ENCODE data around the gene NDUFA6.
"Not testable (repeated sequence)": the region's sequence is repeated elsewhere in the genome, so short reads cannot be mapped to it uniquely, and the experiment has no call there.

Gene NDUFA6

GRCh38 chr22:42111798-42112197 lies 21.2 kb upstream of the NDUFA6 start:
- H3K27ac ChIP-seq = no peak overlapping the region
- no peak overlapping the region for H3K4me3 ChIP-seq (ENCODE audit: low read depth in 1 of 2, low read length in 1 of 2)
- H3K27me3 ChIP-seq = no peaks in the 10 kb centered on the region
- peaks cover 8% of the 10 kb centered on the region for H3K9me3 ChIP-seq
- H3K36me3 ChIP-seq = no peaks in the 10 kb centered on the region
- H3K4me1 ChIP-seq (ENCODE audit: control insufficient read depth in 1 of 2, insufficient read depth in 1 of 2, low read depth in 1 of 2, low read length in 1 of 2) = no peaks in the 10 kb centered on the region
- TF ChIP-seq CTCF (IDR thresholded peaks at IDR 0.05) = no peak

GRCh38 chr22:42108848-42109247 lies 18.3 kb upstream of the NDUFA6 start:
- Histone ChIP-seq H3K36me3 (no peaks in the 10 kb centered on the region), H3K27me3 (no peaks in the 10 kb centered on the region), H3K27ac (no peak overlapping the region), H3K4me1 (ENCODE audit: control insufficient read depth in 1 of 2, insufficient read depth in 1 of 2, low read depth in 1 of 2, low read length in 1 of 2) (no peaks in the 10 kb centered on the region), H3K9me3 (peaks cover 16% of the 10 kb centered on the region), H3K4me3 (ENCODE audit: low read depth in 1 of 2, low read length in 1 of 2) (no peak overlapping the region)
- TF ChIP-seq CTCF (IDR thresholded peaks at IDR 0.05) = no peak

GRCh38 chr22:42104332-42104860 lies 13.8 kb upstream of the NDUFA6 start:
- not testable (repeated sequence) for H3K27ac ChIP-seq; H3K36me3 ChIP-seq; H3K27me3 ChIP-seq; H3K4me3 ChIP-seq (ENCODE audit: low read depth in 1 of 2, low read length in 1 of 2); H3K4me1 ChIP-seq (ENCODE audit: control insufficient read depth in 1 of 2, insufficient read depth in 1 of 2, low read depth in 1 of 2, low read length in 1 of 2)
- H3K9me3 ChIP-seq = peaks cover 53% of the 10 kb centered on the region

- Histone ChIP-seq H3K4me1 (ENCODE audit: control insufficient read depth in 1 of 2, insufficient read depth in 1 of 2, low read depth in 1 of 2, low read length in 1 of 2) (no peaks in the 10 kb centered on the region), H3K27ac (no peak overlapping the region), H3K27me3 (no peaks in the 10 kb centered on the region), H3K9me3 (peaks cover 53% of the 10 kb centered on the region), H3K36me3 (no peaks in the 10 kb centered on the region), H3K4me3 (ENCODE audit: low read depth in 1 of 2, low read length in 1 of 2) (no peak overlapping the region)
- no peak for TF ChIP-seq CTCF (IDR thresholded peaks at IDR 0.05)
These were observed 10.6 kb upstream of the NDUFA6 start for GRCh38 chr22:42101199-42101598.

- H3K4me1 ChIP-seq (ENCODE audit: control insufficient read depth in 1 of 2, insufficient read depth in 1 of 2, low read depth in 1 of 2, low read length in 1 of 2) = peaks cover 23 to 26% of the 10 kb centered on the region in 2 experiments
- H3K9me3 ChIP-seq = no peaks in the 10 kb centered on the region
- peak overlapping the region; percentile 77 to 89 for H3K4me3 ChIP-seq (ENCODE audit: low read depth in 1 of 2, low read length in 1 of 2)
- H3K36me3 ChIP-seq = peaks cover 8% of the 10 kb centered on the region
- no peaks in the 10 kb centered on the region for H3K27me3 ChIP-seq
- TF ChIP-seq CTCF (IDR thresholded peaks at IDR 0.05) = no peak
- H3K27ac ChIP-seq = peak overlapping the region; percentile 96
These were observed 847 bp upstream of the NDUFA6 start for GRCh38 chr22:42091455-42091782.

- Histone ChIP-seq H3K4me3 (ENCODE audit: low read depth in 1 of 2, low read length in 1 of 2) (no peak overlapping the region), H3K27me3 (no peaks in the 10 kb centered on the region), H3K27ac (no peak overlapping the region), H3K36me3 (peaks cover 31% of the 10 kb centered on the region), H3K4me1 (ENCODE audit: control insufficient read depth in 1 of 2, insufficient read depth in 1 of 2, low read depth in 1 of 2, low read length in 1 of 2) (peaks cover 15 to 24% of the 10 kb centered on the region in 2 experiments), H3K9me3 (no peaks in the 10 kb centered on the region)
- no peak for TF ChIP-seq CTCF (IDR thresholded peaks at IDR 0.05)
These were observed 4.5 kb downstream of the NDUFA6 start for GRCh38 chr22:42086051-42086450.
